Choroid plexus epithelial cell (primary cell): Measurements from ENCODE around the gene GPR15.

Experiments
- DNase-seq: peaks from one replicate; pipeline ENCODE4 v3.0.0-alpha.2; 2010; ENCODE audit warnings: low read depth
- H3K4me3 ChIP-seq: 2 replicates; pipeline ENCODE4 v1.5.1; 2011; ENCODE audit warnings: low read depth, mild to moderate bottlenecking, control low read depth, low read length, moderate library complexity
- CTCF ChIP-seq: conservative IDR thresholded peaks from 2 replicates; pipeline ENCODE4 v1.5.1; 2011; ENCODE audit warnings: low read depth, mild to moderate bottlenecking, control low read depth, inconsistent platforms, low read length, moderate library complexity

Gene GPR15

GRCh38 chr3:98518816-98519215, 13.0 kb upstream of the GPR15 start:
- no peak for DNase-seq
- no peak for TF ChIP-seq CTCF
- no peak overlapping the region for H3K4me3 ChIP-seq

GRCh38 chr3:98519351-98519750, 12.4 kb upstream of the GPR15 start:
- no peak overlapping the region for H3K4me3 ChIP-seq
- TF ChIP-seq CTCF, result no peak

GRCh38 chr3:98521897-98522543, 9.8 kb upstream of the GPR15 start:
- DNase-seq, result peak; percentile 68
- TF ChIP-seq CTCF, result no peak
- peak overlapping the region; percentile 85 for H3K4me3 ChIP-seq

More at GRCh38 chr3:98519351-98519750, 12.4 kb upstream of the GPR15 start:
- DNase-seq, result peak; percentile 8

- TF ChIP-seq CTCF, result no peak
- peak within 1 kb of the TSS; percentile 85 for H3K4me3 ChIP-seq
- peak; percentile 98 for DNase-seq
Observed at GRCh38 chr3:98522544-98523281, 9.1 kb upstream of the GPR15 start, which contains the start of gene CLDND1. TSS of gene CLDND1 (minus strand) at chr3:98522902. CDS start at chr3:98521424, 1,478 bp downstream.

- no peak for DNase-seq
- H3K4me3 ChIP-seq, result no peak overlapping the region
- TF ChIP-seq CTCF, result no peak
Observed at GRCh38 chr3:98525494-98525893, 6.3 kb upstream of the GPR15 start.

GRCh38 chr3:98528474-98529346, 3.1 kb upstream of the GPR15 start:
- TF ChIP-seq CTCF, result no peak
- DNase-seq, result no peak
- no peak overlapping the region for H3K4me3 ChIP-seq
